Neural progenitor cell (in vitro differentiated cells): ENCODE data around the gene NES. TPM values are rescaled to one million over a fixed set of nuclear protein-coding genes. Genes with fewer than 3 reads are reported as not detected.

Source experiments
- DNase-seq: peaks from one replicate; pipeline ENCODE4 v3.0.0-alpha.2; 2016; ENCODE audit warnings: low spot score
- H2AFZ ChIP-seq: fragments of 200-600 bp; sonication (generic); replicated peaks from 2 replicates; pipeline ENCODE4 v1.6.1; 2016; ENCODE audit warnings: antibody characterized with exemption
- H3F3A ChIP-seq: fragments of 200-600 bp; sonication (generic); 2 replicates; pipeline ENCODE4 v1.6.1; 2016; ENCODE audit warnings: antibody characterized with exemption, low read depth
- H3K27ac ChIP-seq: fragments of 200-600 bp; sonication (generic); 2 replicates; pipeline ENCODE4 v1.5.1; 2016; ENCODE audit warnings: mild to moderate bottlenecking
- H3K27me3 ChIP-seq: fragments of 200-600 bp; sonication (generic); 2 replicates; pipeline ENCODE4 v1.6.1; 2016; ENCODE audit warnings: mild to moderate bottlenecking, moderate library complexity
- H3K36me3 ChIP-seq: fragments of 200-600 bp; sonication (generic); 2 replicates; pipeline ENCODE4 v1.5.1; 2016
- H3K4me1 ChIP-seq: fragments of 200-600 bp; sonication (generic); 2 replicates; pipeline ENCODE4 v1.6.1; 2016; ENCODE audit warnings: mixed run types
- H3K4me2 ChIP-seq: fragments of 200-600 bp; sonication (generic); 2 replicates; pipeline ENCODE4 v1.6.1; 2016
- H3K4me3 ChIP-seq: fragments of 200-600 bp; sonication (generic); 2 replicates; pipeline ENCODE4 v1.5.1; 2016
- H3K79me2 ChIP-seq: fragments of 200-600 bp; sonication (generic); 2 replicates; pipeline ENCODE4 v1.6.1; 2016; ENCODE audit warnings: low read depth
- H3K9ac ChIP-seq: fragments of 200-600 bp; sonication (generic); 2 replicates; pipeline ENCODE4 v1.6.1; 2016
- H3K9me3 ChIP-seq: fragments of 200-600 bp; sonication (generic); 2 replicates; pipeline ENCODE4 v1.5.1; 2016; ENCODE audit warnings: low read depth
- H4K20me1 ChIP-seq: fragments of 200-600 bp; sonication (generic); 2 replicates; pipeline ENCODE4 v1.6.1; 2016; ENCODE audit warnings: low read depth
- H3K27ac Mint-ChIP-seq: 3 replicates; pipeline ENCODE4 v1.8.0; 2021; ENCODE audit warnings: mixed read lengths
- H3K27me3 Mint-ChIP-seq: 2 replicates; pipeline ENCODE4 v1.8.0; 2022; ENCODE audit warnings: low read depth, mild to moderate bottlenecking, inconsistent platforms, moderate library complexity, mixed read lengths; ENCODE audit not compliant: insufficient read depth
- H3K36me3 Mint-ChIP-seq: 3 replicates; pipeline ENCODE4 v1.8.0; 2021; ENCODE audit warnings: mixed read lengths
- H3K4me1 Mint-ChIP-seq: 3 replicates; pipeline ENCODE4 v1.8.0; 2021; ENCODE audit warnings: mixed read lengths
- H3K4me3 Mint-ChIP-seq: 3 replicates; pipeline ENCODE4 v1.8.0; 2021; ENCODE audit warnings: mild to moderate bottlenecking, moderate library complexity, mixed read lengths
- H3K9me3 Mint-ChIP-seq: 3 replicates; pipeline ENCODE4 v1.8.0; 2020; ENCODE audit warnings: mixed read lengths
- EZH2 ChIP-seq: fragments of 200-600 bp; sonication (generic); IDR thresholded peaks from 2 replicates; pipeline ENCODE4 v1.6.1; 2017; ENCODE audit warnings: antibody characterized with exemption, mild to moderate bottlenecking, moderate library complexity
- EZH2phosphoT487 ChIP-seq: fragments of 200-600 bp; sonication (generic); IDR thresholded peaks from 2 replicates; pipeline ENCODE4 v1.6.1; 2017; ENCODE audit warnings: antibody characterized with exemption
- total RNA-seq: library from RNA; depleted of rRNA; stranded (reverse); fragments of >200 nt; gene quantifications from 2 replicates; pipeline ENCODE4 v1.2.3, GENCODE V29; 2015; ENCODE audit warnings: low replicate concordance
- TF ChIP-seq, protein P1 (sequence below): fragments of 200-600 bp; sonication (generic); IDR thresholded peaks from 2 replicates; pipeline ENCODE4 v1.5.1; 2017; ENCODE audit warnings: antibody characterized with exemption, mild to moderate bottlenecking

NES gene
- total RNA-seq, 1 donor from 2014 or later = 83.8 TPM

DNA sequence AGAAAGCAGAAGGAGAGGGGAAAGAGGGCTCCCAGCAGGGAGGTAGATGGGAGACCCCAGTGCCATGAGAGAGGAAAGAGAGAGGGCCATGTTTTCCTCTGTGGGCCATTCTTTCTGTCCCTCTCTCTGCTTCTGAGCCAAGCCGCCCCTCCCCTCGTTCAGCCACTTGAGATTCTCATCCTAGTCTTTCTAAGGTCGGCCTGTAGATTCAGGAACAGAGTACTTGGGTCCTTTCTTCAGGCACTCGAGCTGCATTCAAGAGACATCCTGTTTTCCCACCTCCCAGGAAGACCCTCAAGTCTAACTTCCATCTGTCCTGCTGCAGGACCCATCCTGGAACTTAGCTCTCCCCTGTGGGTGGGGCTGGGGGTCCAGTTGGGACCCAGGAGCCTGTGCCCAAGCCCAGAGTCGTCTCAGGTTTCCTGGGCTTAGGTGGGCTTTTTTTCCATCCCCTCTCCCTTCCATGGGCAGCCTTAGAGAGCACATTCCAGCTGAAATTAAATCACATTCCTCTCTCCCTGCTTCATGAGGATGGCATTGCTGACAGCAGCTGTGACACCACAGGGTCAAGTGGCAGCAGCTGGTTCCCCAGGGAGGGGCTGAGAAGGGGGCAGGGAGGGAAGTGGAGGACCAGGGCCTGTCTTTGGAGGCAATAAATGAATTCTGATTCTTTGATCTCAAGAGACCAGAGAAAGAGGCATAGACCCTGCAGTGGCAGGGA is 13.0 kb downstream of the NES start:
- Mint-ChIP-seq H3K36me3 (peaks cover 3% of the 10 kb centered on the region), H3K4me3 (peak overlapping the region; percentile 81), H3K4me1 (peaks cover 91% of the 10 kb centered on the region), H3K27me3 (peaks cover 19% of the 10 kb centered on the region), H3K27ac (peak overlapping the region; percentile 100), H3K9me3 (no peaks in the 10 kb centered on the region)
- Histone ChIP-seq H3K9me3 (no peaks in the 10 kb centered on the region), H3K4me3 (no peak overlapping the region), H3K4me2 (peak overlapping the region; percentile 64), H3K9ac (no peak overlapping the region), H3K4me1 (peaks cover 79% of the 10 kb centered on the region), H2AFZ (no peak overlapping the region), H3K27ac (peak overlapping the region; percentile 22), H3F3A (peaks cover 80% of the 10 kb centered on the region), H3K27me3 (peaks cover 6% of the 10 kb centered on the region), H4K20me1 (peaks cover 20% of the 10 kb centered on the region), H3K79me2 (no peaks in the 10 kb centered on the region), H3K36me3 (no peaks in the 10 kb centered on the region)
- DNase-seq = peak; percentile 74
- TF ChIP-seq EZH2 (no peak), EZH2phosphoT487 (no peak)
- TF ChIP-seq, protein P1, sequence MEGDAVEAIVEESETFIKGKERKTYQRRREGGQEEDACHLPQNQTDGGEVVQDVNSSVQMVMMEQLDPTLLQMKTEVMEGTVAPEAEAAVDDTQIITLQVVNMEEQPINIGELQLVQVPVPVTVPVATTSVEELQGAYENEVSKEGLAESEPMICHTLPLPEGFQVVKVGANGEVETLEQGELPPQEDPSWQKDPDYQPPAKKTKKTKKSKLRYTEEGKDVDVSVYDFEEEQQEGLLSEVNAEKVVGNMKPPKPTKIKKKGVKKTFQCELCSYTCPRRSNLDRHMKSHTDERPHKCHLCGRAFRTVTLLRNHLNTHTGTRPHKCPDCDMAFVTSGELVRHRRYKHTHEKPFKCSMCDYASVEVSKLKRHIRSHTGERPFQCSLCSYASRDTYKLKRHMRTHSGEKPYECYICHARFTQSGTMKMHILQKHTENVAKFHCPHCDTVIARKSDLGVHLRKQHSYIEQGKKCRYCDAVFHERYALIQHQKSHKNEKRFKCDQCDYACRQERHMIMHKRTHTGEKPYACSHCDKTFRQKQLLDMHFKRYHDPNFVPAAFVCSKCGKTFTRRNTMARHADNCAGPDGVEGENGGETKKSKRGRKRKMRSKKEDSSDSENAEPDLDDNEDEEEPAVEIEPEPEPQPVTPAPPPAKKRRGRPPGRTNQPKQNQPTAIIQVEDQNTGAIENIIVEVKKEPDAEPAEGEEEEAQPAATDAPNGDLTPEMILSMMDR = no peak

DNA sequence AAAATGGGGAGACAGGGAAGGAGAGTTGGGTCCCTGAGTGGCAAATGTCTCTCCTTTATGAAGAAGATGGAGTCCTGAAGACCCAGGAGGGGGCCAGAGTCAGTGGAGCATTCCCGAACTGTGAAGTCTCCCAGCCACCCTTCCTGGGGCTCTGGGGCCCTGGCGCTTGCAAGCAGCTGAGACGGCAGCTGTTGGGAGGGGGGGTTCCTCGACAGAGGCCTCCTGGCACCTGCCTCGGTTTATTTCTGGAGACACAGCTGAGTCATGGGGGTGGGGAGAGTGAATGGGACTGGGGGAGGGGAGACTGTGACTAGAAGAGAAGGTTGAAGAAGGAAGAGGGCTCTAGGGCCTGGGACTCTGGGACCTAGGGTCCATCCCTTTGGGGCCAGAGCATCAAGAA is 14.0 kb downstream of the NES start:
- Histone ChIP-seq H3K79me2 (no peaks in the 10 kb centered on the region), H3K4me1 (peaks cover 69% of the 10 kb centered on the region), H3K4me3 (no peak overlapping the region), H3F3A (peaks cover 71% of the 10 kb centered on the region), H3K36me3 (no peaks in the 10 kb centered on the region), H3K4me2 (peak overlapping the region; percentile 64), H3K27ac (no peak overlapping the region), H4K20me1 (peaks cover 11% of the 10 kb centered on the region), H2AFZ (no peak overlapping the region), H3K9me3 (no peaks in the 10 kb centered on the region), H3K27me3 (peaks cover 16% of the 10 kb centered on the region), H3K9ac (no peak overlapping the region)
- DNase-seq = peak; percentile 28
- H3K36me3 Mint-ChIP-seq = peaks cover 3% of the 10 kb centered on the region
- H3K4me1 Mint-ChIP-seq = peaks cover 83% of the 10 kb centered on the region
- no peaks in the 10 kb centered on the region for H3K9me3 Mint-ChIP-seq
- peaks cover 20% of the 10 kb centered on the region for H3K27me3 Mint-ChIP-seq
- H3K27ac Mint-ChIP-seq = peak overlapping the region; percentile 100
- TF ChIP-seq, protein P1 = no peak
- TF ChIP-seq EZH2 (no peak), EZH2phosphoT487 (no peak)
- peak overlapping the region; percentile 55 for H3K4me3 Mint-ChIP-seq

DNA sequence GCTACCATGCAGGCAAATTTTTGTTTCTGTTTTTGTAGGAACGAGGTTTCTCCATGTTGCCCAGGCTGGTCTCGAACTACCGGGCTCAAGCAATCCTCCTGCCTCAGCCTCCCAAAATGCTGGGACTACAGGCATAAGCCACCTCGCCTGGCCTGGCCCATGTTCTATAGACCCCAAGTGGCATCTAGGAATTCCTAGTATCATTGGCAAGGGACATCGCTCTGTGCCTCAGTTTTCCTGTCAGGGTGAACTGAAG is 14.5 kb downstream of the NES start:
- peak overlapping the region; percentile 49 for H3K27ac ChIP-seq
- peak overlapping the region; percentile 48 for H3K4me3 Mint-ChIP-seq
- no peak for DNase-seq
- peaks cover 82% of the 10 kb centered on the region for H3K4me1 Mint-ChIP-seq
- peaks cover 21% of the 10 kb centered on the region for H3K27me3 ChIP-seq
- H4K20me1 ChIP-seq = peaks cover 6% of the 10 kb centered on the region
- no peaks in the 10 kb centered on the region for H3K9me3 ChIP-seq
- H3K27me3 Mint-ChIP-seq = peaks cover 20% of the 10 kb centered on the region
- H3K36me3 ChIP-seq = no peaks in the 10 kb centered on the region
- H3K4me3 ChIP-seq = no peak overlapping the region
- H3K9me3 Mint-ChIP-seq = no peaks in the 10 kb centered on the region
- H3K9ac ChIP-seq = no peak overlapping the region
- H3K79me2 ChIP-seq = no peaks in the 10 kb centered on the region
- peaks cover 3% of the 10 kb centered on the region for H3K36me3 Mint-ChIP-seq
- no peak overlapping the region for H2AFZ ChIP-seq
- peak overlapping the region; percentile 64 for H3K4me2 ChIP-seq
- peak overlapping the region; percentile 95 for H3K27ac Mint-ChIP-seq
- peaks cover 64% of the 10 kb centered on the region for H3K4me1 ChIP-seq
- peaks cover 66% of the 10 kb centered on the region for H3F3A ChIP-seq
- TF ChIP-seq, protein P1 = no peak
- TF ChIP-seq EZH2 (no peak), EZH2phosphoT487 (no peak)
